Measurements from ENCODE around the gene USH2A. TPM values are rescaled to one million over a fixed set of nuclear protein-coding genes. Genes with fewer than 3 reads are reported as not detected.

USH2A gene
- polyA plus RNA-seq, 3 donors, result 0.07 to 0.35 (median 0.22) TPM

DNA sequence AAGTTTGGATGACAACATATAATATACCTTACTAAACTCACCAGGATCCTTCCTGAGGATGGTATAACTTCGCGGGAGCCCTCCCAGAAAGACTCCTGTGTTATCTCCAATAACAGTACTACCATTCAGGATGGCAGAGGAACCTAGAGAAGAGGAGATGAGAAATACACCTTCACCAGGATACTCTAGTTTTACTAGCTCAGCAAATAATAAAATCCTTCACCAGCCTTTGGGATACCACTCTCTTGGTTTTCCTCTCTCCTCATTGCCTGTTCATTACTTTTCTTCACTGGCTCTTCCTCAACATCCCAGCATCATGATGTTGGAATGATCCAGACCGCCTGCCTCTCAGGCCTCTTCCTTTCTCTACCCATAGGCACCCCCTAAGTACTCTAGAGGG, 336.6 kb downstream of the USH2A start:
- DNase-seq (ENCODE audit: extremely low read depth in 1 of 11, low read depth in 9 of 11, low spot score in 4 of 11), result no peak

DNA sequence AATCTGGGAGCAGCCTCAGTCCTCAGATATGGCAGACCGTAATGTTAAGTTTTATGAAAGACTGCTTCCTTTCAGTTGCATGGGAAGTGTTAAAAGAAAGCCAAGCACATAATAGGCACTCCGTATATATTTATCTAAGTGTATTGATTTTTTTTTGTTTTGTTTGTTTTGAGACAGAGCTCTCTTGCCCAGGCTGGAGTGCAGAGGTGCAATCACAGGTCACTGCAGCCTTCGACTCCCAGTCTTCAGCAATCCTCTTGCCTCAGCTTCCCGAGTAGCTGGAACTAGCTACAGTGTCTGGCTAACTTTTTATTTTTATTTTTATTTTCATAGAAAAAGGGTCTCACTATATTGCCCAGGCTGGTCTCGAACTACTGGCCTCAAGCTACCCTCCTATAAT, 341.8 kb downstream of the USH2A start:
- no peak for DNase-seq (ENCODE audit: extremely low read depth in 1 of 11, low read depth in 9 of 11, low spot score in 4 of 11)

DNA sequence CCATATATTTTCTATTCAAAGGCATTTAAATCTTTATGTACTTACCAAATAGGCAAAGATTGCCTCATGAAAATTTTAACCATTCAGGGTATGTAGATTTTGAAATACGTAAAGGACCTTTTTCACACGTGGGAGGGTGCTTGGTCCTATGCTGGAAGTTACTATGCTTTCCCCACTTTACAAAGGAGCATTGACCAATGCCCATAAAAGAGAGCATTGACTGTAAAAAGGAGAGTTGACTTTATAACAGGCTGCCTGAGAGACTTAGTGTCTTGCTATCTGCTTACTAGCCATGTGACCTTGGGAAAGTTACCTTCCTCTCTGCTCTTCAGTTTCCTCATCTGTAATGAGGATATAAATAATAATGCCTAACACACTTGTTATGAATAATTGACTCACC, 346.5 kb downstream of the USH2A start:
- no peak for DNase-seq (ENCODE audit: extremely low read depth in 1 of 11, low read depth in 9 of 11, low spot score in 4 of 11)

DNA sequence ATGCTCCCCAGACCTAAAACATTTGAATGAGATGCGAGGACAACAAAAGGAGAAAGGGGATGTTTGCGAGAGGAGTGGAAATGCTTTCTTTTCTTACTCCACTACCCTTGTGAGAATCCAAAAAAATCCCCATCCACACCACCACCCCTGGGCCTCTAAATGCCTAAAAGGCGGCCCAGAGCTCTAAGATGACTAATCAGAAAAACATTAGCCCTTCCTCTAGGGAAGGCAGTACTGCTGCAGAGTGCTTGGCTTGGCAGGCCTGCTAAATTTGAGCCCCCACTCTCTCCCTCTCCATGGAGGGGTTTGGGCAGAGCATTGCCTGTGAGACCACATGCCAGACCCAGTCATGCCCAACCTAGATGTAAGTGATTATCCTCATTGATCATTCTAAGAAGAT, 347.9 kb downstream of the USH2A start:
- no peak for DNase-seq (ENCODE audit: extremely low read depth in 1 of 11, low read depth in 9 of 11, low spot score in 4 of 11)

DNA sequence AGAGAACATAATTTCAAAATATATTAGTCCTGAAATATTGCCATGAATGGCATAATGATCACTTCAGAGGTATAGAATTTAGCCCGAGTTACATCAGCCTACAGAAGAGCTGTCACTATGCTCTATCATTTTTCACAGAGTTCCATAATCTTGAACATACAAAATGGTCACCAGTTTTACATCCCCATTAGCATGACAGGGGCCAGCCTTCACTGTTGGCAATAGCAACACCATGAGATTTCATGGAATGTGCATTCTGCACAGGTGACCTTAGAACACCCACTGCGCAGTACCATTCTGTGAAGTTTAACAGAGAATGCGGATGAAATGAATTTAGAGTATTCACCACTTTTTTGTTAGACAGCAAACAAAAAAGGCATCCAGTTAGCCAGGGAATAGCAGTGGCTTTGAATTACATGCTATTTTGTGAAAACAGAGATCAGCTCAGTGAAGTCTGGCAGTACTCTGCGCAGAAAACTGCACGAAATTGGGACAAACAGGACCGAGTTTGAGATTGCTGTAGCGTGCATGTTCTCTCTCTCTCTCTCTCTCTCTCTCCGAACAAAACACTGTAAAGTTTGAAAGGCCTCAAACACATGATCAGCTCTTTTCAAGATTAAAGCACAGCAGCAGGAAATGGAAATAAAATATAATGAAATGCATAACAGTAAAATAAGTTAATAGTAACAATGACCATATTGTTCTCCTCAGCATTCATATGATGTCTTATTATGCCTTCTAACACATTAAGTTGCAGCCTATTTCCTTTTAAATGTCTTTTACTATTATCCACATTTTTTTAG, 349.3 kb downstream of the USH2A start:
- no peak for DNase-seq (ENCODE audit: extremely low read depth in 1 of 11, low read depth in 9 of 11, low spot score in 4 of 11)

DNA sequence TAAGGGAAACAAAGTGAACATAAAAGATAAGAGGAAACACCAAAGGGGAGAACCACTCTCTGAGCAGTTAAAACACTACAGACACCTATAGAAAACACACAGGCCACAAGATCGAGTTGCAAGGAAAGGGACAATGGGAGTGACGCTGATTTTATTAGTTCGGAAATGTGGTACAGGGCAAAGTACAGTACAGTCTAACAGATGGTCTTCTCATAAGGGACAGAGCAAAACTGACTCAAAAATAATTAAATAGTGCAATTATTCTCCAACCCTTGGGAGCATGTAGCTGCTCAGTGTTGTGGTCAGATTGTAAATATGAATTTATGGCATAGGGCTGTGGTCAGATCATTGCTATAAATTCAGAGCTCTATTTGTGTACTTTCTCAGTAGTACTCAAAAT, 352.0 kb downstream of the USH2A start:
- DNase-seq (ENCODE audit: extremely low read depth in 1 of 11, low read depth in 9 of 11, low spot score in 4 of 11), result peak in 7 of 11 donors; percentile 2 to 29 (median 11)

DNA sequence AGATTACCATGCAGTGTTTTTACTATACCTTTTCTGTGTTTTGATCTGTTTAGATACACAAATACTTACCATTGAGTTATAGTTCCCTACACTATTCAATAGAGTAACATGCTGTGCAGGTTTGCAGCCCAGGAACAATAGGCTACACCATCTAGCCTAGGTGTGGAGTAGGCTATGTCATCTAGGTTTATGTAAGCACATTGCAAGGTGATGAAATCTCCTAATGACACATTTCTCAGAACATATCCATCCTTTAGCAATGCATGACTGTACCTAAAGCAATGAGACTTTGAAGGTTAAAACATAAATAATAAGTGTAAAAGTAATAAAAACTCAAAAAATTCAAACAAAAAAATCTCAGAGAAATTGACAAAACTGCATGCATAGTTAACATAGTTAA, 358.6 kb downstream of the USH2A start:
- no peak for DNase-seq (ENCODE audit: extremely low read depth in 1 of 11, low read depth in 9 of 11, low spot score in 4 of 11)

DNA sequence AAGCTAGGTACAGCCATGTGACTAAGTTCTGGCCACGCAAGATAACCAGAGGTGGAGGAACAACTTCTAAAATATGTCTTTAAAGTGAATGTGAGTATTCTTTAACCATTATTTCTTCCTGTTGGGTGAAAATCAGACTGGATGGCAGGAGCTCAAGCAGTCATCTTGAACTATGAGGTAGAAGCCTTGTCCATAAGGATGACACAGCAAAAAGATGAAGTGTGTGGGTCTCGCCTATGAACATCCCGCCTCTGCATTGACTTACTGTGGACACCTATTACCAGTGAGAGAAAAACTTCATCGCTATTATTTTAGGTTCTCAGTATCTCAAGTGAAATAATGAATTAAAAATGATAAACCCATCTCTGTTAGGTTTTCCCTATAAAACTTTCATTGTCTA, 365.3 kb downstream of the USH2A start:
- no peak for DNase-seq (ENCODE audit: extremely low read depth in 1 of 11, low read depth in 9 of 11, low spot score in 4 of 11)

DNA sequence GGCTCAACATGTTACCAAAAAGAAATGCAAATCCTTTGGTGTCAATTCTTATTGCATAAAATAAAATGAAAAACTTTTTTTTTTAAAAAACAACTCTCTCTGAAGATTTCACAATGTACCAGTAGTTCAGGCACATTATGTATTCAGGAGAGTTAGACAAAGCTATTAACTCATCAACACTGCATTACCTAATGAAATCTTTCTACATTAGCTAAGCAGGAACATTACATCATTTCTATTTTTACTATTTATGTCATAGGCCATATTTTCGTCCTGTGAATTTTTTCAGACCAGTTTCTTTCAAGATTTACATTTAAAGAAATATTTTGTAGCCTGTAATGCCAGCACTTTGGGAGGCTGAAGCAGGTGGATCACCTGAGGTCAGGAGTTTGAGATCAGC, 366.2 kb downstream of the USH2A start:
- DNase-seq (ENCODE audit: extremely low read depth in 1 of 11, low read depth in 9 of 11, low spot score in 4 of 11), result no peak

DNA sequence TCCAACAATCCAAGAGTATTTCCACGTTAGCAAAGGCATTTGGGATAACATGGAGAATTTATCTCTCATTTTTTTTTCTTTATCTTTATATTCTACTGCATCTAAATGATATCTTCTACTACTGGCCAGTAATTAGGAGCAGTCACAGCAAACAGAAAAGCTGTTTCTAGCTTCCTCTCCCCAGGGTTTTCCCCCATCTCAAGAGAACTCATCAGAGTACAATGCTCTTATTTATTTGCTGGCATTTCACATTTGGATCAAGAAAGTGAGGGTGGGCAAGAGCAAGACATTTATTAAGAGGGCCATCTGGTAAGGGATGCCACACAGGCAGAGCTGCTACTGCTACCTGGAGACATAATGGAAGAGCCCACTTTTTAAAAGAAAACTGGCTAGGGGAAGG, 368.2 kb downstream of the USH2A start:
- no peak for DNase-seq (ENCODE audit: extremely low read depth in 1 of 11, low read depth in 9 of 11, low spot score in 4 of 11)

DNA sequence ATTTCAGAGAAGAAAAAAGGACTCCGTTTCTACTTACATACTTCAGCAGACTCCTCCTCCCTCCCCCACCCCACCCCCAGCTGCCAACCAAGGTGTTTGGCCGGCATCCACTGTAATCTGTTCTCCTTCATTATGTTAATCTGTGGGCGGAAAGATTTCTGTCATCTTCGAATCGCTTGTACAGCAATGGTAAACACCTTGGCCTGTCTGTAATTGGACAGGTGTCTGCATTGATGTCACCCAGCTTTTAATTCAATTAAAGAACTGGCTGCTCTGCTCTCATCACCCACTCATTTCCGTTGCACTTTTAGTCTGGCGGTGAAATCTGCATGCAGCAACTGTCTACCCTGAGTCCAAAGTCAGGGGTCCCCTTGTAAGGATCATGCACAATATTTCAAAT, 368.6 kb downstream of the USH2A start:
- DNase-seq (ENCODE audit: extremely low read depth in 1 of 11, low read depth in 9 of 11, low spot score in 4 of 11), result no peak

DNA sequence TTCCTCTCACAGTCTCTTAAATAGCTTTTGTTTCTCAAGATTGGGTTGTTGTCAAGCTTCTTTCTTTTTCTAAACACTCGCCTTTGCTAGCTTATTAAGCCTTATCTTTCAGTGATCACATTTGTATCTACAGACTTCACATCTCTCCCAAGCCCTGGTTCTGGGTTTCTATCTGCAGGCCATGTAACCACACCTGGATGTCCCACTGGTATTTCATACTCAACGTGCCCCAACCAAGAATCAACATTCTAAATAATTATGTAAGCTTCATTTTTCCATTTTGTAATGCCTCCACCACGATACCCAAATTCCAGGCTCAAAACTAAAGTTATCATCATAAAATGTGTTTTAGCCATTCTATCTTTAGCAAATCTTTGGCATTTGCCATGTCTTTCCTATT, 372.2 kb downstream of the USH2A start:
- no peak for DNase-seq (ENCODE audit: extremely low read depth in 1 of 11, low read depth in 9 of 11, low spot score in 4 of 11)

DNA sequence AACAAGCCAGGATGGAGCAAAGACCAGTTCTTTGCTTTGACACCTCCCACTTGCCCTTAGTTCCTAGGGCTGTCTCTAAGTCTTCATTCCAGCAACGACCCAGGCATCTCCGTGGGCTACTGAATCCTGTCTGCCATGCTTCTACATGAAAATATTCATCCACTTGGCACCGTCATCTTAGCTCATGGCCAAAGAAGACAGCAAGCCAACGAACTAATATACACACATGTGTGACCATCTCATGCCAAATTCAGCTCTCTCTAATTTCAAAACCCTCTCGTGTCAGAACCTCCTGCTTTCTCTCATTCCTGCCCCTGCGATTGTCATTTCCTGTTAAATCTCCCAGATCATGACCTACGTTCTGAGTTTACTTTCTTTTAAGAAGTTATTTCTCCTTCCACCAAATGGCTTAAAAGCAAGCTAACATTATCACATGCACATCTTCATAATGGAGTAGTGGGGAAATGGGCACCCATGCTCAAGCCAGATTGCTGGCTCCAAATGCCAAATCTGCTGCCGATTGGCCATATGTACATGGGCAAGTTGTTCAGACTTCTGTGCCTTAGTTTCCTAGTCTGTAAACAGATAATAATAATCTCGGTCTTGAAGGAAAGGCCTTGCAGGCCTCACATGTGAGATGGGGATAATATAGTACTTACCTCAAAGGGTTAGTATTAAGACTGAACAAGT, 373.4 kb downstream of the USH2A start:
- DNase-seq (ENCODE audit: extremely low read depth in 1 of 11, low read depth in 9 of 11, low spot score in 4 of 11), result no peak

DNA sequence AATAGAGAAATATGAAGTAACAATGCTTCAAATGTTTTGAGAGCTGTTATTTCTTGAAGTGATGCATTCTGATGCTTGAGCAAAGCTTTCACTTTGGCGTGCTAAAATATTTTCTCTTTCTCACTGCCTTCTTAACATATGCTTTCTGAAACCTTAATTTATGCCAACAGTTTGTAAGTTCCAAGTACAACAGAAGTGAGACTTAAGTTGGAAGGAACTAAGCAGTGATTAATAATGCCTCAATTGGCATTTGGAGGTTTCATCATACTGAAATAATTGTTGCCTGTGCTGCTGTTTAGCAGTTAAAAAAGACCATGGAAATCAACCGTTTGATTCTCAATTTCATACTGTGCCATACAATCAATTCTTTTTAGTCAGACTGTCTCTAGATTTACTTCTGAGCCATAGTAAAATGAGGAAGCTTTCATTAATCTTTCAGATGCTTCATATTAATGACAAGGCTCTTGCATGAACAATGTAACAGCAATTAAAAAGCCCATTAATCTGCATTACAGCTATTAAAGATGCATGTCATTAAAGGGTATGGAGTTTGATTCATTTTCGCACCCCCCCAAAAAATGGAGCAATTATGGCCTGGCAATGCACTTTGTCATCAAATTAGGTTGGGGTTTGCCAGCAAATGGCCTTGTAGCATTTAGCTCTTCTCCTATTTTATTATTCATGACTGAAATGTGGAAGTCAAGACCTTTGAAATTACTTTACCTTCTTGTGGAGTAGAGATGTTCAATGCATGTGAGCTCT, 375.3 kb downstream of the USH2A start:
- DNase-seq (ENCODE audit: extremely low read depth in 1 of 11, low read depth in 9 of 11, low spot score in 4 of 11), result no peak

DNA sequence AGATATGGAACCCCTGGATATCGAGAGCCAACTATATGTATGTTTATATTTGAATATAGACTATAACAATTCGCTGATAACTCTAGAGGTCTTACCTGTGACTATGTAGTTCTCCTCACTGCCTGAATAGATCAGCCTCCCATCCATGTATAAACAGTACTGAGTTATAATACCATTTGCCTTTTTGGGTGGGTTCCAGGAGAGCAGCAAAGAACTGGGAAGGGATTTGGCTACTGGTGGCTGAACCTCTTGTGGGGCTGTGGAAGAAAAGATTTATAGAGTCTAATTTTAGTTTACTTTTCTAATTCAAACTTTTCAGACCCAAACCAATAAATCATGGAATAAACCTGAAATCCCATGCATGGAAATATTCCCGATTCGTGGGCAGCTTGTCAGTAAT, 376.9 kb downstream of the USH2A start:
- DNase-seq (ENCODE audit: extremely low read depth in 1 of 11, low read depth in 9 of 11, low spot score in 4 of 11), result no peak

DNA sequence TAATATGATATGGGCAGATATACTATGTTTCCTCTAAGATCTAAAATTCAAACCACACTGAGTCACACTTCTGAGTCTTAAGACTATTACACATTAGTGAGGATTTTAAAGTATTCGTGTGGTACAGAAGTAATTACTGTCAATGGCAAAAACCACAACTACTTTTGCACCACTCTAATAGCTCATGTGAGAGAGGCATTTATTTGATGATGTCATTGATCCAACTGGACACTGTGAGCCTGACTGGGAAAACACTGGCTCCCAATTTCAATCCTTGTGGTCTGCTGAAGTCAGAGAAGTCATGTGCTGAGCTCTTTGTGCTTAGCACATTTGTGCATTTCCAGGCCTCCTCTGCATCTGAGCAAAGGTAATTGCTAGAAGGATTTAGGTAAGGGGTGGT, 377.8 kb downstream of the USH2A start:
- DNase-seq (ENCODE audit: extremely low read depth in 1 of 11, low read depth in 9 of 11, low spot score in 4 of 11), result no peak

DNA sequence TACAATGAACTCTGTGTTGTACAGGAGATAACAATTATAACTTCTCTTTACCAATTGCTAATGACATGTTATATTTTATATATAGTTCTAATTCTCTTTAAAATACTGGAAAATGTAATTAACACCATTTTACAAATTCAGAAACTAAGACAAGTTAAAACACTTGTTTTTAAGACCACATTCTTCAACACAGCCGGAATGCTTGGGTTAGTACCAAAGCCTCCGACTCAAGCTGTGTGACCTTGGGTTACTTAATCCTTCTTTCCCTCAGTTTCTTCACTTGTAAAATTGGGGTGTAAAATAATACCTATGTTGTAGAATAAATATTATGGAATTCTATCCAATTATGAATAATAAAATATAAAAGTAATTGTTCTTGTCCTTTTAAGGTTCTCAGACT, 378.7 kb downstream of the USH2A start:
- DNase-seq (ENCODE audit: extremely low read depth in 1 of 11, low read depth in 9 of 11, low spot score in 4 of 11), result no peak

DNA sequence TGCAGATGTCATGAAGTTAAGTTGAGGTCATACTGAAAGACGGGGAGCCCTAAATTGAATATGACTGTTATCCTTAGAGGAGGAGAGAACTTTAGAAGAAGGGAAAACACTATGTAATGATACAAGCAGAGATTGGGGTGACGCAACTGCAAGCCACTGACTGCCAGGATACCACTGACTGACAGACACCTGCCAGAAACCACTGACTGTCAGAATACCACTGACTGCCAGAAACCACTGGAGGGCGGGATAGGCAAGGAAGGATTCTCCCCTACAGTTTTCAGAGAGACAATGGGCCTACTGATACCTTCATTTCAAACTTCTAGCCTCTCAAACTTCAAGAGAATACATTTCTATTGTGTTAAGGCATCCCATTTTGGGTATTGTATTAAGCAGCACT, 388.7 kb downstream of the USH2A start:
- DNase-seq (ENCODE audit: extremely low read depth in 1 of 11, low read depth in 9 of 11, low spot score in 4 of 11), result no peak

DNA sequence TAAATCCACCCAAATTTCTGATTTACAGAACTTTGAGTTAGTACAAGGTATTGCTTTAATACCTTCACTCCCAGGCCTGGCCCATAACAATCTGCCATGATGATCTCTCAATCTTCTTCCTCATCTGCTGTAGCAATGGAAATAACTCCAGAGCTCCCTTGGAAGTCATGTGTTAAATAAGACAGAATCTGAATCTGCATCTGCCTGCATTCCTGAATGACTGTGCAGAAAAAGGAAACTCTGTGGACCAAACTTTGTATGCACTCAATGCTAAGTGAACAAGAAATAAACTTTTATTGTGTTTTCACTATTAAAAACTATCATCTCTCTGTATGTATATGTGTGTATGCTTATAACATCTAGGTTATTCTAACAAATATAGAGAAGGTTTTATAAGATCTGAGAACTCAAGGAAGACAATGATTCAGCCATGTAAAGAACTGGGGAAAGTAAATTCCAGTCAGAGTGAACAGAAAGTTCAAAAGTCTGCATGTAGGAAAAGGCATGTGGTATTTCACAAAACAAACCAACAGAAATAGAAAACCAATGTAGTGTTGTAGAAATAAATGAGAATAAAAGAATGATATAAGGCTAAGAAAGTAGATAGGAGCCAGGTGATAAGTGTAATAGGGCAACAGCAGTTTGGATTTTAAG, 390.2 kb downstream of the USH2A start:
- no peak for DNase-seq (ENCODE audit: extremely low read depth in 1 of 11, low read depth in 9 of 11, low spot score in 4 of 11)

DNA sequence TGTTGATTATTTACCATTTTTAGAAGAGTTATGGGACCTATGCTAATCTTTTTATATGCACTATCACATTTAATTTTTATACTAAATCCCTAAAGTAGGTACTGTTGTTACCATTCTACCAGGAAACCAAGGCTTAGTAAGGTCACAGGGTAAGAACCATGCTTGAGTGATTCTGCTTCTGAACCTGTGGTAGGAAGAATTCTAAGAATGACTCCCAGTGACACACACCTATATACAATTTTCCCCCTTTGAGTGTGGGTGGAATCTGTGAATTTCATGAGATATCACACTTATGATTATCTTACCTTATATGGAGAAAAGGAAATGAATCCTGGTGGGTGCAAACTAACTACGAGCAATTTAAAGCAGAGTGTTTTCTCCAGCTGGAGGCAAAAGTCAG, 391.0 kb downstream of the USH2A start:
- DNase-seq (ENCODE audit: extremely low read depth in 1 of 11, low read depth in 9 of 11, low spot score in 4 of 11), result no peak

Data from renal cortex interstitium (tissue), 11 donors.